Natural killer cell (primary cell): ENCODE measurements around the gene RBM43. TPM values are rescaled to one million over a fixed set of nuclear protein-coding genes. Genes with fewer than 3 reads are reported as not detected.

ENCODE experiments used
- ATAC-seq, 3 donors: fragments of 150-1000 bp in 2 of 3; fragments of 200-7000 bp in 1 of 3; cut with Tn5 transposase; 1 replicate in 1 of 3; 2 replicates in 2 of 3; pipeline ENCODE4 v1.10.0; 2021; ENCODE audit warnings: mild to moderate bottlenecking in 2 of 3, moderate library complexity in 2 of 3
- DNase-seq, 2 donors: peaks; one replicate each; pipeline versions ENCODE4 v3.0.0 to v3.0.0-alpha.2; 2013 to 2021; ENCODE audit warnings: mixed read lengths in 1 of 2
- H3K27ac ChIP-seq: one replicate; pipeline ENCODE4 v1.5.1; 2013; ENCODE audit warnings: mild to moderate bottlenecking, low read length
- H3K27me3 ChIP-seq: one replicate; pipeline ENCODE4 v1.6.1; 2013; ENCODE audit warnings: low read length; ENCODE audit not compliant: control insufficient read depth, insufficient read depth
- H3K36me3 ChIP-seq: one replicate; pipeline ENCODE4 v1.6.1; 2013; ENCODE audit warnings: low read length; ENCODE audit not compliant: control insufficient read depth, insufficient read depth
- H3K4me1 ChIP-seq: one replicate; pipeline ENCODE4 v1.6.1; 2013; ENCODE audit warnings: low read length; ENCODE audit not compliant: control insufficient read depth, insufficient read depth
- H3K4me3 ChIP-seq: one replicate; pipeline ENCODE4 v1.5.1; 2013; ENCODE audit warnings: low read length
- H3K9me3 ChIP-seq: one replicate; pipeline ENCODE4 v1.6.1; 2013; ENCODE audit warnings: low read length; ENCODE audit not compliant: control insufficient read depth, insufficient read depth
- H3K27ac Mint-ChIP-seq, 2 donors: one replicate each; pipeline ENCODE4 v1.8.0; 2022; ENCODE audit warnings: mild to moderate bottlenecking in 2 of 2, mixed read lengths in 2 of 2, moderate library complexity in 1 of 2
- H3K27me3 Mint-ChIP-seq, 2 donors: one replicate each; pipeline ENCODE4 v1.8.0; 2022; ENCODE audit warnings: low read depth in 2 of 2, mixed read lengths in 2 of 2
- H3K36me3 Mint-ChIP-seq: one replicate; pipeline ENCODE4 v1.8.0; 2022; ENCODE audit warnings: mixed read lengths
- H3K4me1 Mint-ChIP-seq, 2 donors: one replicate each; pipeline ENCODE4 v1.8.0; 2022; ENCODE audit warnings: mixed read lengths in 2 of 2
- H3K4me3 Mint-ChIP-seq: one replicate; pipeline ENCODE4 v1.8.0; 2022; ENCODE audit warnings: mild to moderate bottlenecking, moderate library complexity, mixed read lengths
- H3K9me3 Mint-ChIP-seq, 2 donors: one replicate each; pipeline ENCODE4 v1.8.0; 2022; ENCODE audit warnings: mixed read lengths in 2 of 2
- CTCF ChIP-seq: fragments of 200-600 bp; IDR thresholded peaks from one replicate; pipeline ENCODE4 v1.8.0; 2022; ENCODE audit warnings: antibody characterized with exemption
- WGBS: methylation state at CpG from one replicate; pipeline ENCODE4 v1.1.7; 2013; ENCODE audit warnings: missing lambda C conversion rate; ENCODE audit not compliant: insufficient coverage; 5-methylcytosine and 5-hydroxymethylcytosine counted together
- intact Hi-C: fragments of 100-400 bp; cut with micrococcal nuclease; formaldehyde crosslinking; loops from one replicate; pipeline ENCODE4 v1.14.2; 2022
- total RNA-seq, 4 donors: library from RNA; stranded (reverse); fragments of 120-200 nt in 1 of 4; gene quantifications; one replicate each; pipeline versions ENCODE4 v1.2.3 to v1.2.4, GENCODE V29; 2013 to 2022

The RBM43 gene
- total RNA-seq, 3 donors from 2014 or later (not counting 1 experiment from before 2014, with no cell fraction given), result 5.6 to 12.4 (median 10.9) TPM

GRCh38 chr2:151289972-151290866 lies 28.6 kb upstream of the RBM43 start:
- Mint-ChIP-seq H3K4me1 (peaks cover 24 to 29% of the 10 kb centered on the region in 2 donors), H3K27ac (peak overlapping the region; percentile 82 to 96), H3K9me3 (no peaks in the 10 kb centered on the region), H3K27me3 (no peaks in the 10 kb centered on the region), H3K36me3 (no peaks in the 10 kb centered on the region), H3K4me3 (peak overlapping the region; percentile 94)
- intact Hi-C loops, result loop anchor here (1.0 kb wide), 3 partner anchors 29 to 1703 kb away; partner anchors contain the start of genes MMADHC, RBM43 and RIF1
- H3K27me3 ChIP-seq, result no peaks in the 10 kb centered on the region
- ATAC-seq (peak; percentile 21 to 31 (median 25)), DNase-seq (peak in 1 of 2 donors; percentile 19)
- H3K36me3 ChIP-seq, result no peaks in the 10 kb centered on the region
- no peak for TF ChIP-seq CTCF
- H3K4me3 ChIP-seq, result peak overlapping the region; percentile 79
- WGBS, result 25% methylated on average over 8 of the region's 9 CpGs
- H3K27ac ChIP-seq, result peak overlapping the region; percentile 93
- H3K4me1 ChIP-seq, result peaks cover 19% of the 10 kb centered on the region
- no peaks in the 10 kb centered on the region for H3K9me3 ChIP-seq

- no peak for TF ChIP-seq CTCF
- Mint-ChIP-seq H3K9me3 (no peaks in the 10 kb centered on the region), H3K27ac (peak overlapping the region; percentile 82 to 96), H3K4me1 (peaks cover 24 to 35% of the 10 kb centered on the region in 2 donors), H3K27me3 (no peaks in the 10 kb centered on the region), H3K36me3 (no peaks in the 10 kb centered on the region), H3K4me3 (peak overlapping the region; percentile 94)
- ATAC-seq (no peak), DNase-seq (no peak)
- Histone ChIP-seq H3K9me3 (no peaks in the 10 kb centered on the region), H3K4me1 (peaks cover 19% of the 10 kb centered on the region), H3K27ac (peak overlapping the region; percentile 93), H3K27me3 (no peaks in the 10 kb centered on the region), H3K36me3 (no peaks in the 10 kb centered on the region), H3K4me3 (peak overlapping the region; percentile 79)
- intact Hi-C loops, result no loop called here
- WGBS, result 72% methylated on average over 5 of the region's 5 CpGs
These were observed 26.0 kb upstream of the RBM43 start for GRCh38 chr2:151287513-151288250.

GRCh38 chr2:151282401-151282800 lies 20.7 kb upstream of the RBM43 start:
- H3K27ac Mint-ChIP-seq, result no peak overlapping the region
- Histone ChIP-seq H3K9me3 (no peaks in the 10 kb centered on the region), H3K4me3 (no peak overlapping the region), H3K4me1 (peaks cover 3% of the 10 kb centered on the region), H3K27ac (no peak overlapping the region), H3K36me3 (peaks cover 43% of the 10 kb centered on the region), H3K27me3 (no peaks in the 10 kb centered on the region)
- ATAC-seq, result no peak
- H3K4me3 Mint-ChIP-seq, result no peak overlapping the region
- H3K9me3 Mint-ChIP-seq, result no peaks in the 10 kb centered on the region
- DNase-seq, result no peak
- H3K27me3 Mint-ChIP-seq, result no peaks in the 10 kb centered on the region
- WGBS, result 91% methylated on average over 3 of the region's 4 CpGs
- peaks cover 19% of the 10 kb centered on the region for H3K36me3 Mint-ChIP-seq
- H3K4me1 Mint-ChIP-seq, result peaks cover 14 to 21% of the 10 kb centered on the region in 2 donors
- intact Hi-C loops, result no loop called here
- no peak for TF ChIP-seq CTCF
